ENCODE data around the gene CACNA2D2. TPM values are rescaled to one million over a fixed set of nuclear protein-coding genes. Genes with fewer than 3 reads are reported as not detected.

CACNA2D2 gene
- polyA plus RNA-seq, 1 of the 3 experiments (the other 2 are of a cell fraction) = 1.1 TPM

DNA sequence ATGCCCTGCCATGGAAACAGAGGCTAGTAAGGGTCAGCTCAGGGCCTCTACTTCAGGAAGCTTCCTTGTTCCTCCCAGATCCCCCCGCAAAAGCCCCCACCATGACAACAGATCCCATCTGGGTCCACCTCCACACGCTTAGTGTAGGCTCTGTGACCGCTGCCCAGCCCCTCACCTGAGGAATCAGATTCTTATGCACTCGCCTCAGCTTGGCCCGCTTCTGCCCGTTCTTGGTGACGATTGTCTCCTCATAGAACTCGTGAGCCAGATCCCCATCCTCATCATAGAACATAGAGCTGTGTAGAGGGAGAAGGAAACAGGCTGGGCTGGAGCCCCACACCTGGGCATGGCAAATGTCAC lies 177.3 kb downstream of the CACNA2D2 start:
- WGBS (ENCODE audit: low lambda C conversion rate) = 92% methylated on average over 8 of the region's 8 CpGs
- CTCF ChIA-PET = interaction anchor here (1.5 kb wide), 1 partner anchor 9 kb away, joined by 4 read pairs; no protein-coding TSS in a partner anchor

DNA sequence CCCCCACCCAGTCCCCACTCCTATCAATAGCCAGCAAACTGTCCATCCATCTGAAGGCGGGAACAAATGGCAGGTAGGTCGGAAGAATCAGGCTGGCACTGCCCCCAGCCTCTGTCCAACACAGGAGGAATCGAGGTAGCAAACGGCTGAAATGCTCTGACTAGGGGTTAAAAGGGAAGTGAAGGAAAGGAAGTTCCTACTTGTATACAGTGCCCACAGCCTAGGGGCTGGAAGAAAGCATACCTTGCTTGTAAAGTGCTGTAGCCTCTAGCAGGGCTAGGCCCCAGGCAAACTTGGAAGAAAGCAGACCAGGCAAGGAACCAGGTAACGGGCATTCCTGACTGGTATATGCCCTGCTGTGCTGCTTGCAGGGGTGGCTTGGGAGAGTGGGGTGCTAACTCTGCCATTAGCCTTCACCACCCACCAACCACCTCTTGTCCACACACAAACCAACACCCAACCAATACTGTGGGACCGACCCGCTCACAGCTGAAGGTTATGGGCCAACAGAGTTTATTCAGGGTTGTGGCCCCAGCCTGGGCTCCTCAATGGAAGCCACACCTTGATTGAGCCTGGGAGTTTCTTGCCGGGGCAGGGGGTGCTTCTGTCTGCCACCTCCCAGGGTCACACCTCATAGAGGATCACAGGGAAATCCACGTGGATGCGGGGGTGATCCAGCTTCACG lies 177.8 kb downstream of the CACNA2D2 start:
- H3K9ac ChIP-seq = no peak overlapping the region
- peaks cover 0 to 25% of the 10 kb centered on the region in 2 experiments; a peak in 2 of 4 replicates for H3K4me1 ChIP-seq (ENCODE audit: control insufficient read depth in 1 of 2, insufficient read depth in 2 of 2, low read depth in 1 of 2, low read length in 1 of 2)
- H3K27me3 ChIP-seq (ENCODE audit: insufficient read depth) = no peaks in the 10 kb centered on the region
- H3K79me2 ChIP-seq (ENCODE audit: insufficient read depth) = peaks cover 27% of the 10 kb centered on the region
- peaks cover 31% of the 10 kb centered on the region for H3F3A ChIP-seq (replicated peaks; ENCODE audit: insufficient read depth)
- H2AFZ ChIP-seq (ENCODE audit: low read depth) = no peak overlapping the region
- H3K27ac ChIP-seq (ENCODE audit: low read depth in 2 of 2, low read length in 1 of 2) = no peak overlapping the region
- WGBS (ENCODE audit: low lambda C conversion rate) = 89% methylated on average over 11 of the region's 11 CpGs
- H4K20me1 ChIP-seq (ENCODE audit: insufficient read depth) = no peaks in the 10 kb centered on the region
- ChIA-PET POLR2A (no interaction called here), CTCF (interaction anchor here (1.0 to 2.4 kb wide), 10 partner anchors 9 to 225 kb away, joined by 3 to 16 read pairs (median 4); partner anchors contain the start of genes HYAL1, HYAL3 and NAA80)
- no peaks in the 10 kb centered on the region for H3K9me2 ChIP-seq
- TF ChIP-seq SIN3A (IDR thresholded peaks at IDR 0.05; ENCODE audit: borderline replicate concordance, low read depth, low read length) = no peak
- H3K36me3 ChIP-seq (replicated peaks in 1 of 2; ENCODE audit: control insufficient read depth in 1 of 2, insufficient read depth in 2 of 2, low read length in 1 of 2) = peaks cover 4 to 31% of the 10 kb centered on the region in 2 experiments
- no peak for DNase-seq
- no peak overlapping the region for H3K4me2 ChIP-seq
- no peak overlapping the region for H3K4me3 ChIP-seq (ENCODE audit: low read depth in 2 of 2, low read length in 1 of 2)
- no peaks in the 10 kb centered on the region for H3K9me3 ChIP-seq

More for the DNA sequence above, 177.3 kb downstream of the CACNA2D2 start:
- Histone ChIP-seq H3K27me3 (ENCODE audit: insufficient read depth) (no peaks in the 10 kb centered on the region), H3K4me3 (ENCODE audit: low read depth in 2 of 2, low read length in 1 of 2) (no peak overlapping the region), H3K9me2 (no peaks in the 10 kb centered on the region), H3K36me3 (replicated peaks in 1 of 2; ENCODE audit: control insufficient read depth in 1 of 2, insufficient read depth in 2 of 2, low read length in 1 of 2) (peaks cover 4 to 36% of the 10 kb centered on the region in 2 experiments), H3F3A (replicated peaks; ENCODE audit: insufficient read depth) (peaks cover 36% of the 10 kb centered on the region), H3K27ac (ENCODE audit: low read depth in 2 of 2, low read length in 1 of 2) (no peak overlapping the region), H3K4me2 (no peak overlapping the region), H3K4me1 (ENCODE audit: control insufficient read depth in 1 of 2, insufficient read depth in 2 of 2, low read depth in 1 of 2, low read length in 1 of 2) (peaks cover 0 to 25% of the 10 kb centered on the region in 2 experiments; a peak in 2 of 4 replicates), H3K9me3 (no peaks in the 10 kb centered on the region), H3K9ac (no peak overlapping the region), H3K79me2 (ENCODE audit: insufficient read depth) (peaks cover 29% of the 10 kb centered on the region), H2AFZ (ENCODE audit: low read depth) (no peak overlapping the region), H4K20me1 (ENCODE audit: insufficient read depth) (no peaks in the 10 kb centered on the region)
- no peak for DNase-seq
- TF ChIP-seq GATA2 (CRISPR knock-in tag; IDR thresholded peaks at IDR 0.05) = no peak
- TF ChIP-seq TCF12 (IDR thresholded peaks at IDR 0.05) = no peak
- no peak for TF ChIP-seq NFIC (IDR thresholded peaks at IDR 0.05; ENCODE audit: borderline replicate concordance)
- TF ChIP-seq, protein P1, sequence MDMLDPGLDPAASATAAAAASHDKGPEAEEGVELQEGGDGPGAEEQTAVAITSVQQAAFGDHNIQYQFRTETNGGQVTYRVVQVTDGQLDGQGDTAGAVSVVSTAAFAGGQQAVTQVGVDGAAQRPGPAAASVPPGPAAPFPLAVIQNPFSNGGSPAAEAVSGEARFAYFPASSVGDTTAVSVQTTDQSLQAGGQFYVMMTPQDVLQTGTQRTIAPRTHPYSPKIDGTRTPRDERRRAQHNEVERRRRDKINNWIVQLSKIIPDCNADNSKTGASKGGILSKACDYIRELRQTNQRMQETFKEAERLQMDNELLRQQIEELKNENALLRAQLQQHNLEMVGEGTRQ (IDR thresholded peaks at IDR 0.05; ENCODE audit: borderline replicate concordance, low read depth, low read length) = no peak
- no peak for TF ChIP-seq CHD2 (IDR thresholded peaks at IDR 0.05; ENCODE audit: low read length, partially characterized antibody)
- no peak for TF ChIP-seq RCOR1 (IDR thresholded peaks at IDR 0.05; ENCODE audit: low read length)
- no peak for TF ChIP-seq ELF1 (IDR thresholded peaks at IDR 0.05)
- TF ChIP-seq, protein P2, sequence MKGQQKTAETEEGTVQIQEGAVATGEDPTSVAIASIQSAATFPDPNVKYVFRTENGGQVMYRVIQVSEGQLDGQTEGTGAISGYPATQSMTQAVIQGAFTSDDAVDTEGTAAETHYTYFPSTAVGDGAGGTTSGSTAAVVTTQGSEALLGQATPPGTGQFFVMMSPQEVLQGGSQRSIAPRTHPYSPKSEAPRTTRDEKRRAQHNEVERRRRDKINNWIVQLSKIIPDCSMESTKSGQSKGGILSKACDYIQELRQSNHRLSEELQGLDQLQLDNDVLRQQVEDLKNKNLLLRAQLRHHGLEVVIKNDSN (IDR thresholded peaks at IDR 0.05; ENCODE audit: borderline replicate concordance, low read depth) = no peak
- TF ChIP-seq, protein P3, sequence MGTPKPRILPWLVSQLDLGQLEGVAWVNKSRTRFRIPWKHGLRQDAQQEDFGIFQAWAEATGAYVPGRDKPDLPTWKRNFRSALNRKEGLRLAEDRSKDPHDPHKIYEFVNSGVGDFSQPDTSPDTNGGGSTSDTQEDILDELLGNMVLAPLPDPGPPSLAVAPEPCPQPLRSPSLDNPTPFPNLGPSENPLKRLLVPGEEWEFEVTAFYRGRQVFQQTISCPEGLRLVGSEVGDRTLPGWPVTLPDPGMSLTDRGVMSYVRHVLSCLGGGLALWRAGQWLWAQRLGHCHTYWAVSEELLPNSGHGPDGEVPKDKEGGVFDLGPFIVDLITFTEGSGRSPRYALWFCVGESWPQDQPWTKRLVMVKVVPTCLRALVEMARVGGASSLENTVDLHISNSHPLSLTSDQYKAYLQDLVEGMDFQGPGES (IDR thresholded peaks at IDR 0.05; ENCODE audit: low read depth, low read length) = no peak
- no peak for TF ChIP-seq EP300 (IDR thresholded peaks at IDR 0.05; ENCODE audit: borderline replicate concordance in 1 of 2, low read depth in 1 of 2, low read length in 1 of 2)
- no peak for TF ChIP-seq RXRA (IDR thresholded peaks at IDR 0.05; ENCODE audit: borderline replicate concordance, low read depth)
- no peak for TF ChIP-seq FOSL2 (IDR thresholded peaks at IDR 0.05; ENCODE audit: borderline replicate concordance, low read depth)
- no peak for TF ChIP-seq NRF1 (IDR thresholded peaks at IDR 0.05; ENCODE audit: low read depth, low read length)
- TF ChIP-seq TEAD4 (IDR thresholded peaks at IDR 0.05; ENCODE audit: borderline replicate concordance, insufficient read depth) = no peak
- TF ChIP-seq SIN3A (IDR thresholded peaks at IDR 0.05; ENCODE audit: borderline replicate concordance, low read depth, low read length) = no peak
- POLR2A ChIA-PET = no interaction called here

Measured in SK-N-SH (cell line).